OCI-LY7 (cell line): Measurements from ENCODE around the gene TRIM10. TPM values are rescaled to one million over a fixed set of nuclear protein-coding genes. Genes with fewer than 3 reads are reported as not detected.

Experiments
- BruUV-seq: library from RNA; stranded (reverse); fragments of 400-500 nt; replicated peaks from 2 replicates; lab custom pipeline; 2021; lab: Mats Ljungman, UMichigan
- CTCF ChIA-PET: fragments of 300-600 bp; sonication (Branson Sonifier 250); formaldehyde crosslinking; loops from one replicate; lab custom pipeline; 2022; ENCODE audit warnings: antibody characterized with exemption; ENCODE audit not compliant: unreplicated experiment; lab: Charles Lee
- POLR2A ChIA-PET: fragments of 300-600 bp; sonication (Branson Sonifier 250); formaldehyde crosslinking; loops from one replicate; lab custom pipeline; 2022; ENCODE audit warnings: antibody characterized with exemption; lab: Charles Lee
- DNase-seq: peaks from one replicate; pipeline ENCODE4 v3.0.0-alpha.2; 2015; ENCODE audit warnings: low spot score
- H2AFZ ChIP-seq: fragments of 200-600 bp; sonication (generic), shearing (Covaris generic); 2 replicates; pipeline ENCODE4 v1.6.1; 2014; ENCODE audit warnings: mild to moderate bottlenecking, antibody characterized with exemption, low read length, moderate library complexity
- H3K27ac ChIP-seq: fragments of 200-600 bp; sonication (generic); 2 replicates; pipeline ENCODE4 v1.5.1; 2014; ENCODE audit warnings: mixed run types, low read depth, mild to moderate bottlenecking, moderate library complexity, low read length, inconsistent platforms; ENCODE audit not compliant: poor library complexity, severe bottlenecking
- H3K36me3 ChIP-seq: fragments of 200-600 bp; sonication (generic); 2 replicates; pipeline ENCODE4 v1.6.1; 2014; ENCODE audit warnings: mild to moderate bottlenecking, antibody characterized with exemption, low read length, moderate library complexity, mixed read lengths; ENCODE audit not compliant: insufficient read depth
- H3K4me1 ChIP-seq: fragments of 200-600 bp; sonication (generic); 2 replicates; pipeline ENCODE4 v1.5.1; 2014; ENCODE audit warnings: mild to moderate bottlenecking, low read length; ENCODE audit not compliant: insufficient read depth, poor library complexity, severe bottlenecking
- H3K4me2 ChIP-seq: fragments of 200-600 bp; sonication (generic); 2 replicates; pipeline ENCODE4 v1.6.1; 2014; ENCODE audit warnings: mild to moderate bottlenecking, low read length
- H3K4me3 ChIP-seq: fragments of 200-600 bp; sonication (generic); 2 replicates; pipeline ENCODE4 v1.5.1; 2014; ENCODE audit warnings: mild to moderate bottlenecking, low read depth, low read length; ENCODE audit not compliant: poor library complexity, severe bottlenecking
- H3K79me2 ChIP-seq: fragments of 200-600 bp; sonication (generic); 2 replicates; pipeline ENCODE4 v1.6.1; 2016; ENCODE audit warnings: low read depth, mild to moderate bottlenecking, low read length, moderate library complexity, mixed read lengths; ENCODE audit not compliant: insufficient read depth
- H3K9me2 ChIP-seq: fragments of 200-600 bp; sonication (generic); 2 replicates; pipeline ENCODE4 v1.6.1; 2016; ENCODE audit warnings: mild to moderate bottlenecking, low read length, mixed read lengths; ENCODE audit not compliant: insufficient read depth
- H3K9me3 ChIP-seq: fragments of 200-600 bp; sonication (generic); 2 replicates; pipeline ENCODE4 v1.6.1; 2014; ENCODE audit warnings: mild to moderate bottlenecking, mixed run types, low read length, mixed read lengths
- H4K20me1 ChIP-seq: fragments of 200-600 bp; sonication (generic); 2 replicates; pipeline ENCODE4 v1.6.1; 2014; ENCODE audit warnings: mild to moderate bottlenecking, antibody characterized with exemption, low read length, moderate library complexity, mixed read lengths; ENCODE audit not compliant: insufficient read depth
- CTCF ChIP-seq: fragments of 200-600 bp; sonication (generic); conservative IDR thresholded peaks from 2 replicates; pipeline ENCODE4 v1.5.1; 2014; ENCODE audit warnings: mild to moderate bottlenecking, antibody characterized with exemption, low read length, moderate library complexity, mixed read lengths
- EZH2phosphoT487 ChIP-seq: fragments of 200-600 bp; sonication (generic); IDR thresholded peaks from 2 replicates; pipeline ENCODE4 v1.6.1; 2018; ENCODE audit warnings: low read depth, borderline replicate concordance, mild to moderate bottlenecking, mixed run types, antibody characterized with exemption, low read length, moderate library complexity, mixed read lengths
- intact Hi-C: fragments of 100-400 bp; cut with micrococcal nuclease; formaldehyde crosslinking; loops from one replicate; pipeline ENCODE4 v1.10.0; 2022; ENCODE audit not compliant: unreplicated experiment
- total RNA-seq, 2 experiments: library from RNA; depleted of rRNA in 1 of 2; stranded (reverse); fragments of >200 nt in 1 of 2; shearing (Covaris generic) in 1 of 2; gene quantifications; 2 replicates each; pipeline ENCODE4 v1.2.3, GENCODE V29; 2014 to 2022

The TRIM10 gene
- total RNA-seq, 2 experiments from 2014 or later = not detected

GRCh38 chr6:30180145-30180544 is 19.1 kb upstream of the TRIM10 start:
- Histone ChIP-seq H3K9me3 (peaks cover 12% of the 10 kb centered on the region), H3K4me2 (no peak overlapping the region), H4K20me1 (no peaks in the 10 kb centered on the region), H3K4me3 (no peak overlapping the region), H3K4me1 (no peaks in the 10 kb centered on the region), H3K79me2 (no peaks in the 10 kb centered on the region), H2AFZ (no peak overlapping the region), H3K36me3 (peaks cover 10% of the 10 kb centered on the region), H3K27ac (no peak overlapping the region), H3K9me2 (no peaks in the 10 kb centered on the region)
- TF ChIP-seq EZH2phosphoT487 (no peak), CTCF (no peak)
- no peak for DNase-seq
- POLR2A ChIA-PET = no interaction called here
- CTCF ChIA-PET = no interaction called here
- intact Hi-C loops = no loop called here
- BruUV-seq = no TSS peak

- CTCF ChIA-PET = no interaction called here
- H3K4me2 ChIP-seq = no peak overlapping the region
- no peaks in the 10 kb centered on the region for H3K36me3 ChIP-seq
- H3K9me2 ChIP-seq = no peaks in the 10 kb centered on the region
- intact Hi-C loops = no loop called here
- H3K9me3 ChIP-seq = peaks cover 12% of the 10 kb centered on the region
- H3K79me2 ChIP-seq = no peaks in the 10 kb centered on the region
- no peak overlapping the region for H3K4me3 ChIP-seq
- no peaks in the 10 kb centered on the region for H4K20me1 ChIP-seq
- H2AFZ ChIP-seq = no peak overlapping the region
- POLR2A ChIA-PET = no interaction called here
- H3K27ac ChIP-seq = no peak overlapping the region
- H3K4me1 ChIP-seq = no peaks in the 10 kb centered on the region
- DNase-seq = no peak
- TF ChIP-seq CTCF (no peak), EZH2phosphoT487 (no peak)
- BruUV-seq = no TSS peak
Measured at GRCh38 chr6:30178837-30179236, 17.8 kb upstream of the TRIM10 start.

GRCh38 chr6:30175765-30176164 is 14.8 kb upstream of the TRIM10 start:
- CTCF ChIA-PET = no interaction called here

More at GRCh38 chr6:30175765-30176164, 14.8 kb upstream of the TRIM10 start:
- POLR2A ChIA-PET = interaction anchor here (0.7 kb wide), 1 partner anchor 898 kb away, joined by 3 read pairs; no protein-coding TSS in a partner anchor
- H3K9me3 ChIP-seq = peaks cover 12% of the 10 kb centered on the region
- intact Hi-C loops = no loop called here
- H2AFZ ChIP-seq = no peak overlapping the region
- H3K4me3 ChIP-seq = no peak overlapping the region
- no peaks in the 10 kb centered on the region for H4K20me1 ChIP-seq
- no peaks in the 10 kb centered on the region for H3K4me1 ChIP-seq
- no peak overlapping the region for H3K4me2 ChIP-seq
- H3K9me2 ChIP-seq = no peaks in the 10 kb centered on the region
- no peaks in the 10 kb centered on the region for H3K79me2 ChIP-seq
- H3K36me3 ChIP-seq = no peaks in the 10 kb centered on the region
- BruUV-seq = no TSS peak
- no peak overlapping the region for H3K27ac ChIP-seq
- no peak for TF ChIP-seq EZH2phosphoT487
- no peak for TF ChIP-seq CTCF
- no peak for DNase-seq
